Measurements from ENCODE around the gene C8A.

The C8A gene

DNA sequence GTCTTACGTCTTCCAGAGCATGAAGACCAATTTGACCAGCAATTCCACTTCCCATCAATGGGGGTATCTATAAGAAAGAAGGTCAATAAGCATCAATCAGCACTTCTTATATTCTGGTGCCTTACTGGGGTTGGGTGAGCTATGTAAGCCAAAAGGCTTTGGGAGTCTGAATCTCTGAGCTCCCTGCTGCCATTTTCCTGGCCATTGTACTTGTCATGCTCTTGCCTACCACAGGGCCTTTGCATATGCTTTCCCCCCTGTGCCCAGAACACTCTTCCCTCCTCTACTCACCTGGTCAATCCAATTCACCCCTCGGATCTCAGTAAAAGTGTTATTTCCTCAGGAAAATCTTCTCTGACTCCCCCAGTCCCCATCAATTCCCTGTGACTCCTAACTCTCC is 74.9 kb downstream of the C8A start:
- DNase-seq, result no peak

DNA sequence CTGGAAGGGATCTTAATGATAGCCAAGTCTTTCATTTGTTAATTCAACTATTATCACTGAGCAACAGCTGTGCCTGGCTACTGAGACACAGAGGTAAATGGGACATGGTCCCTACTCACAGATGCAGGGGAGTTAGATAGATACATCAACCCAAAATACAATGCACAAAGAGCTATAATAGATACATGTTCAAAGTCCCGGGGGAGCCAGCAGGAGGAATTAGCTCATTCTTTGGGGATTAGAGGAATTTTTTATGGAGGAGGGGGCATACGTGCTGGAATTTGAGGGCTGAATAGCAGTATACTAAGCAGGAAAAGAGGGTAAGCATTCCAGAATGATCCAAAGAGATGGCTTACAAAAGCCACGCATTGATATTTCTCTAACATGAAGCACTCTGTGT is 76.6 kb downstream of the C8A start:
- DNase-seq, result no peak

DNA sequence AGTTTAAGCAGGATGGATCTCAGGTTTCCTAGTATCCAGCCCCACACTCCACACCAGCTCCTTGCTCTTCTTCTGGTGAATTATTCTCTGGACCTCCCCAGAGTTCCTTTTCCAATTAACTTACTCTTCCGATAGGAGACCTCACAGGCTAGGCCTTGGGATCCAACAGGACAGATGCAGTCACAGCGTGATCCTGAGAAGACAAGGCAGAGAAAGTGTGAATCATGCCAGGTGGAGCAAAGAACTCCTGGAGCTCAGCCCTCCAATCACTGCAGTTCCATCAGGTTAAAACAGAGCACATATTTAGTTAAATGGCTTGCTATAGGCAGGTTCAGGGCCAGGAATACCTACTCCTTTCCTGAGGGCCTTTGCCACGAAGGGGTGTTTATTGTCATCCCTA is 77.1 kb downstream of the C8A start:
- no peak for DNase-seq

DNA sequence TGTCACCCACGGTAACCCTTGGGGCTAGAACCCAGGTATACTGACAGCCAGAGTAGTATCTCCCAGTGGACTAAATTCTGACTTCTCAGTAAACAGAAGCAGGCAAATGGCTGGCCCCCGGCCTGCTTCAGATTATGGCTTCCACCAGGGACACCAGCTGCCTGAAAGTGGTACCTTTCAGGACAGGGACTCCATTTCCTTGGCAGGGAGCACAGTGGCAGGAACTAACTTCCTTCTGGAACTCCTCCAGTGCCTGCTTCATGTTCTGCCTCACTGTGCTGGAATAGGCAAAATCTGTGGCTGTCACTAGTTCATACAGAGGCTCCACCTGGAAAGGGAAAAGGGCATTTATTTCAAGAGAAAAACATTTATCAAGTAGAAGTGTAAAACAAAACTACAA is 78.6 kb downstream of the C8A start:
- no peak for DNase-seq

DNA sequence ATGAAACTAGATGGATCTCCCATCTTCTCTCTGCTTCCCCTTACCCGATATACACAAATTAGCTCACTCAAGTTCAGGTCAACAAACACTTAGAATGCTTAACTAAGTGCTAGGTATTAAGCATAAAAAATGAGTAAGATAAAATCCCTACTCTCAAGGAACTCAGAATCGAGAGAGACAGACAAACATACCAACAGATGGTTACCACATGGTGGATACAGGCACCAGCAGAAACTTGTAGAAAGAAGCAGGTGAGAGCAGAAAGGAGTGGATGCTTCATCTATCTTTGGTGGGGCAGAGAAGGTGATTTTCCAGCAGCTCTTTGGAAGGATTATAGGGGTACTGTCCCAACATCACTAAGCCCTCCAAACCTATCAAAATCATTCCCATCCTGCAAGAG is 79.0 kb downstream of the C8A start:
- DNase-seq, result no peak

DNA sequence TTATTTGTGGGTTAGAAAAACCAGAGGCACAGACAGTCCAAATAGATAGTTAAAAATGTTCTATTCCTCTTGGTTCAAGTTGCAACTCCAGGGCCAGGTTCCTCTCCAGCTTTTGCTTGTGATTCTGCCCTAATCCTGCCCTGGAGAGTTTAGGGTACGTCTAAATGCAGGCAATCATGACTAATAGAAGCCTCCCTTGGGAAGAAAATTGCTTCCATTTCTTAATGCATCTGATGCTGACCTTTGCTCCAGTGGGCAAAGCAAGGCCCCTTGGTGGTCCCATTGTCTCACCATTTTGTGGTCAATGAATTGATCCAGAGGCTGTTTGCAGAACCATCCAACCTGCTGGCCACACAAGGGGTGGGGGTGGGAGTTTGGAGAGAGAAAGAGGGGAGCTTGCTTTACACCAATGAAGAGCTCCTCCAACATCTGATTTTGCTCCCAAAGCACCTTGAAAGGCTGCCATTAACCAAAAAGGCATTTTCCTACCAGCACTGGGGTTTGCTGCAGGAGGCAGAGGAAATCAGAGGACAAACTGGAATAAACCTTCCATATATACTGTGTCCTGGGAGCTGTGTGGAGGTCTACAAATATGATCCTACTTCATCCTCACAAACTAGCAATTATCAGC is 79.9 kb downstream of the C8A start:
- no peak for DNase-seq

DNA sequence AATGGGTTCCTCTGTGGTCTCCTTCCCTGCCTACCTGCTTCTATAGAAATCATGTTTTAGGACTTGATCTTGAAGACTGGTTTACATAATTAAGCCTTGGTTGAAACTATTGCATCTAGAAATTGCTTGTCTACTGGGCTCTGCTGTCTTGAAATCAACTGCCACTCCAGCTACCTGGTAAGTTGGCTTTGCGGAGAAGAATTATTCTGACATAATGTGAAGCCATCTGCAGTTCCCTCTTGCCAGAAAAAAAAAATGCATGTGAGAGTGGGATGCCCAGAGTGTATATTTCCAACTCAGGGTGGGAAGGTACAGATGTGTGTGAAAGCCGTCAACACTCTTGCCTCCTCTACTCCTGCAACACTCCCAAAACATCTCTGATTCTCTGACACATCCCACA is 84.0 kb downstream of the C8A start:
- DNase-seq, result no peak

DNA sequence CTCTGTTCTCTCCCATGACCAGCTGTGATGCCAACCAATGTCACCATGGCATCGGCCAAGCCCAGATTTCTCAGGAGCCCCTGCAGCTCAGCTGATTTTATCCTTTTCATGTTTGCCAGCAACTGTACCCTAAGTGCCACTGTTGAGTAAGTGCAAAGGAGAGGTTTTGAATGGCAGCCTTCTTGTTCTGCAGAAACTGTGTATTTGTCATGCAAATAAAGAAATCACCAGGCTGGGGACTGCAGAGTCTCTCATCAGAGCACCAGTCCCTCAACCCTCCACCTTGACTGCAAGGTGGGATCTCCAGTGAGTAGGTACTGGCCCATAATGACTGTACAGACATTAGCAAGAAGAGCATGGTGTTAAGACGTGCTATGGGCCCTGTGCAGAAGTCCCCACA is 84.6 kb downstream of the C8A start:
- DNase-seq, result no peak

DNA sequence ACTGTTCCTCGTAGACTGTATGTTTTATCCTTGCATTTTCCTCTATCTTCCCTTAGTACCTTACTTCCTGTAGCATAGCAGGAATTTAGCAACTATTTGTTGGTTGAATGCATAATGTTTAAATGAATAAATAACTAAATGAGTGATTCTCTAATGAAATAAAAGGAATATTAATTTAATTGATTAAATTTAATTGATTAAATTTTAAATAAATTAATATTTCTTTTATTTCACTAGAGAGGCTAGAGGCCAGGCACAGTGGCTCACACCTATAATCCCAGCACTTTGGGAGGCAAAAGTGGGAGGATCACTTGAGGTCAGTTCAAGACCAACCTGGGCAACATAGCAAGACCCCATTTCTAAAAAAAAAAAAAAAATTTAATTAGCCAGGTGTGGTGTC is 85.4 kb downstream of the C8A start:
- no peak for DNase-seq

DNA sequence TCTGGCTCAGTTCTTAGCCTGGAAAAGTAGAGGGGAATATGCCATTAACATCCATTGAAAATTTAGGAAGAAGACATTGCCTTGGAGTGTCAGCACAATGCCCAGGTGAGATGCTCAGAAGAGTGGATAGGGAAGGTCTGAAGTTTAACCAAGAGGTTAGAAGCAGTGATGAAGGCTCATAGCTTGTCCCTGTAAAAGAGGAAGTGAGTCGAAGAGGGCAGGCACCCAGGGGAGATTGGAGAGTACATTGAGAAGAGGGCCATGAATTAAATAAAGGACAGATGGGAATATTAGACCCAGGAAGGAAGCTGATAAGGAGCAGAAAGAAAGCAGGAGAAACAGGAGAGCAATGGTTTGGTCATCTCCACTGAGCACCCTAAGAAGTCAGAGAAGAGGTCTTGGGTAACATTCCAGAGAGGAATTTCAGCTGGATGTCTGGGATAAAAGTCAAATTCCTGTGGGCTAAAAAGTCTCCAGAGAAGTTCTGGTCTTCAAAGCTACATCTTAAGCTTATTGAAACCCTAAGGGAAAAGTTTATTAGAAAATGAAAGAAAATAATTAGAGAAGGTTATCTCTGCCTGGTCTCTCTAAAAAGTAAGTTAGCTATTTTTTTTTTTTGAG is 93.9 kb downstream of the C8A start:
- no peak for DNase-seq

DNA sequence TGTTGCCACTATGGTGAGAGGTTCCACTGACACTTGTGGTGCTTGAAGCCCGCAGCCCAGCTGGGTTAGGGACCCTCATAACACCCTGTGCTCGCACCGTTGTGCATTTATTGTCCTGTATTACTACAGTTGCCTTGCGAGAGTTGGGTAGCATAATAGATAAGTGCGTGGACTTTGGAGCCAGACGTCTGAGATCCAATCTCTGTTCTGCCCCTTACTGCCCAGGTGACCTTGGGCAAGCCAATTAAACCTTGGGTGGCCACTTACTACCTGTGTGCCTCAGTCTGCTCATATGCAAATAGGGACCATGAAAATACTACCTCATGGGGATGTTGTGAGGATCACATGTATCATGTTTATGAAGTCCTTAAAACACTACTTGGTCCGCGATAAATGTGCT is 97.9 kb downstream of the C8A start:
- no peak for DNase-seq

DNA sequence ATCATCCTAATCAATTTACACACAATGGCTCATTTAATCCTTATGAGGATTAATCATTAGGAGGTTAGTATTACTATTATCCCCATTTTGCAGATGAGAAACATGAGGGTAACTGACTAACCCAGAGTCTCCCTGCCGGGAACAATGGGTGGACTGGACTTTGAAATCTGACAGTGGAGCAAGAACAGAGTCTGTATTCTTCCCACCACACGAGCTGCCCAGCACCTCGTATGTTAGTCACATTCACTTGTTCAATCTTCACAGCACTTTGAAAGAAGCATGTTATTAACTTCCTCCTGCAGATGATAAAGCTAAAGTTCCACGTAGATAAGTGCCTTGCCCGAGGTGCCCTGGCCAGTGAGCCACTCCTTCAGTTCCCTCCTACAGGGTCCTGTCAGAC is 98.8 kb downstream of the C8A start:
- no peak for DNase-seq

DNA sequence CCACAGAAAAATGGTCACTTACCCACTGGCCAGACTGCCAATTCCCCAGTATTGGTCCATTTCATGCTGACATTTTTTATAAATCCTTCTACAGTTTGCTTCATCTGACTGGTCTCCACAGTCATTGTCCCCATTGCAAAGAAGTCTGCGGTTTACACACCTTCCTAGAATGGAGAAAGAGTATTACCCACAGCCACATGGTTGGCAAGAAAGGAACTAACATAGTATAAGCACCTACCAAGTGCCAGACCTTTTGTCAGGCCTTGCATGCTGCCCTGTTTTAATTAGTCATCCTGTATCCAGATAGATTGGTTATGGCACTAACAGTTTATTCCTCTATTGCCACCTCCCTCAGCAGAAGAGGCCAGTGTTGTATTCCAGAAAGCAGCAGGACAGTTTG is 100.1 kb downstream of the C8A start:
- DNase-seq, result no peak

DNA sequence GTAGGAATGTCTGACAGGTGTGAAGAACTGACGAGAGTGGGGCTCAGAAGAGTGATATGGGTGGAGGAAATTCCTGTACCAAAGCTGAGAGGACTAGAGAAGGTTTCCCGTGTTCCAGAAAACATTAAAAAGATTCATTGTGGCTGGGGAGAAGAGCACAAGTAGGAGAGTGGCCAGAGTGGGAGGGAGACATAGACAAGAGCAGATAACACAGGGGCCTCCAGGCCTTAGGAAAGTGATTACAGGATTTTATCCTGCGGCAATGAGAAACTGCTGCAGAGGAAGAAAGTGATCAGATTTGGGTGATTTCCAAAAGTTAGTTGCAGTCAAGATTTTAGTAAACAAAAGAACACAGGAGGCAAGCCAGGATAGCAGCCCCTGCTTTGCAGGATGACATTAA is 103.3 kb downstream of the C8A start:
- DNase-seq, result no peak

DNA sequence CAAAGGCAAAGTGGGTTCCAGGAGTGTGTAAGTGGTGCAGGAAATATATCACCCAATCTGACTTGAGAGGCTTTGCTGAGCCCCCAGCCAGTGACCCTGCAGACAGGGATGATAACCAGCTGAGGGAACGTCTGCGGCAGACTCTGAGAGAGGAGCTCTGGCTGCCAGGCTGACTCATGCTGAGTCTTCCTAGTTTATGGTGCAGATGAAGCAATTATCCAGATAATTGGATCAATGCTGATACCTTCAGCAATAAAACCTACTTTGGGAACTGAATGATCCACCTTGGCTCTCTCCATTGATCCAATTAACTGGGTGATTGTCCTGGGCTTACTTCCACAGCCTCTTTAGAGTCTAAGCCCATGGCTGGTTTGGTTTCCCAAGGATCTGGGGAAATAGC is 103.9 kb downstream of the C8A start:
- DNase-seq, result no peak

DNA sequence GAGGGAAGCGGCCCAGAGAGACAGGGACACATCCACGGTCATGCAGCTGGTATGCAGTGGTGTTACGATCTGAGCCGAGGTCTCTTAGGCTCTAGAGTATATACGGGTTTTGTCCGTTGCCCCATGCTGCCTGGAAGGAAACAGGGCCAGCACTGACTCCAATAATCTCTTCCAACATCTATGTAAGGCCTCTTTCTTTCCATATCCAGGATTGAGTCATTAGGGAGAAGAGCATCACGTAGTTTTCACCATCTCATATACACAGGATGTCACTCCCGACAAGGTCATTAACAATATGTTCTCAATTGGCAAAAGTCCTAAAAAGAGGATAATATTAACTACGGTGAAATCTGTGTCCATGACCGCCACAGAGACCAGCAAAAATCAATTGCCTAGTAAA is 106.8 kb downstream of the C8A start:
- no peak for DNase-seq

DNA sequence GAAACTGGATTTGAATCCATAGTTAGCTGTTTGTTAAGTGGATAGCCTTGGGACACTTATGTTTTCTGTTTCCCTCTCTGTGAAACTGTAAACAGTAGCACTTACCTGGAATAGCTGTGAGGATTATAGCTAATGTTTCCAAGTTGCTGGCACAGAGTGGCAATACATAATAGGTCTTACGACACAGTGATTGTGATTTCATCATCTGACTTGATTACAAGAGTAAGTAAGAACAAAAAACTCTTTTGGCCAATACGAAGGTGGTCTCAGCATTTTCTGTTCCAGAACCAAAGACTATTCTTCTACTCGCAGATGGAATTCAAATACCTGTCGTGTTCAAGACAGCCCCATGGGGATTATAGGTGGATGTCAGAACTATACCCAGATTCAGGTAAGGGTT is 109.1 kb downstream of the C8A start:
- DNase-seq, result no peak

DNA sequence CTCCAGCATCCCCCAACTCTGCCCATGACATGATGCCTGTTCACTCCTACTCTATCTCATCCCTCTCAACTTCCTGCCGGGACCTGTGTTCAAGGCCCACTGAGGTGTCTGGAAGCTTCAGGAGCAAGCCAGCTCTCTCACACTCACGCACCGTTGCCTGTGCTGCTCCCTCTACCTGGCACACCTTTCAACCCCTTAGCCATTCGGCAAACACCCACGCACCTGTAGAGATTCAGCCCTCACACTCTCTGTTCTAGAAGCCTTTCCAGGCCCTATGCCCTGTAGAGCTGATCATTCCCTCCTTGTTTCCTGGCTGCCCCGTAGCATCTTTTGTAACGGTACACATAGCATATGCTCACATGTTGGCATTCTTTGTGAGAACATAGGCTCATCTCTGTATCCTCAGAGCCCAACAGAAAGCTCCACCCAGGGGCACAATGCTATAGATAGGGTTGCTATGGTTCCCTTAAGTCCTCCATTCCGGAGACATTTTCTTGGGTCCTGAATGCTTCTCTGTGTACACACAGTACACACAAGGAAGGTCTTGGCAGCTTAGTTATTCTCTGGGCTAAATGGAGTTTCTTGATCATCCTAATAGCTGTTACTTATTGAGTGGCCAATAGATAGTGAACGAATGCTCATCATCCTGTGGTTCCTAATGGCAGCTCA is 109.9 kb downstream of the C8A start:
- no peak for DNase-seq

DNA sequence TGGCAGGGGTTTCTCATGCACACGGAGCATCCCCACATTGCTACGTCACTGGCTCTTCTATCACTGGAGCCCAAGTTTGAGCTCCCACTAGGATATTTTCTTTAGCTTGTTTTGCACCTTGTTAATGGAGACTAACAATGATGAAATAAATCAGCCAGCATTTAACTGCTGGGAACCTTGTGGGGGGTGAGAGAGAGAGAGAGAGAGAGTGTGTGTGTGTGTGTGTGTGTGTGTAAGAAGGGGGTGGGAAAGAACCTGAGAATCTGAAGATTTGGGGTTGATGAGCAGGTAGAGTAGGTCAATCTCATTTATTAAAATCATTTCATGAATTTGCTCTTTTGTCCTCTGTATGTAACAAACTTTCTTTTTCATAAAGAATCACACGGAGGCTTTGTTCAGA is 110.6 kb downstream of the C8A start:
- DNase-seq, result no peak

DNA sequence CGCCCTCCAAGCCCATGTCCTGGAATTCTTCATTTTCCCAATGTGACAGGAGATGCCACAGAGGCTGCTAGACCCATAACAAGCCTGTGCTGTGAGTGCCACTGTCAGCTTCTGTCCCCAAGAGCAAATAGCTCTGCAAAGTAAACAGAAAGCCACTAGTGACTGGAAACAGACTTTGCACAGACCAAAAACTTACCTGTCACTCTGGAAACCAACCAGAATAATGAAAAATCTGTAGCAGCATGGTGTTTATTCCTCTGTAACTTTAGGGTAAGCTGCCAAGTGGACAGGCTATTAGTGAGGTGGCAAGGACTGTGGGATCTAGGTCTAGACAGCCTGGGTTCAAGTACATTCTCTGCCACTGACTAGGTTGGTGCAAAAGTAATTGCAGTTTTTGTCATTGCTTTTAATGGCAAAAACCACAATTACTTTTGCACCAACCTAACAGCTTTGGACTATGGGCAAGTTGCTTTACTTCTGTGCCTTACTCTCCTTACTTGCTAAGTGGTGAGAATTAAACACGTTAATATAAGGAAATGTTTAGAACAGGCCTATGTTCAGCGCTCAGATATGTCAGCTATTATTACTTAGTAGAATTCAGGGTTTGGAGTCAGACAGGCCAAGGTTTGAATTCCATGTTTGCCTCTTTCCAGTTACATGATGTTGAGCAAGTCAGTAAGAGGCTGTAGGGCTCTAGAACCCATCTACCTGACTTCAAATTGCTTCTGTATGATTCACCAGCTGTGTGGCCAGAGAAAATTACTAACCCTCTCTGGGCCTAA is 111.5 kb downstream of the C8A start, which contains the start of gene C8B:
C8B (minus strand) TSS at position 100 of the 782 bp plus-strand sequence; CDS start at position 33, 67 bp downstream.
- no peak for DNase-seq

DNA sequence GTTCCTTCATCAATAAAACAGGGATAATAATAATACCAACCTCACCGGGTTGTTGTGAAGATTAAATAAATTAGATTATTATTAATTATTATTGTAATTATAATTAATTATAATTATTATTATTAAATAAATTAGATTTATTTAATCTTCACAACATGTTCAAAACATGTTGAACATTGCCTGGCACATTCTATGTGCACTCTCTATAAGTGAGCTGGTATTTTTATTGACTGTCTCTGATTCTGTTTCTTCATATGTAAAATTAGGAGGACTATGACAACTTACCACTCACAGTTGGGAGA is 112.1 kb downstream of the C8A start:
- no peak for DNase-seq

DNA sequence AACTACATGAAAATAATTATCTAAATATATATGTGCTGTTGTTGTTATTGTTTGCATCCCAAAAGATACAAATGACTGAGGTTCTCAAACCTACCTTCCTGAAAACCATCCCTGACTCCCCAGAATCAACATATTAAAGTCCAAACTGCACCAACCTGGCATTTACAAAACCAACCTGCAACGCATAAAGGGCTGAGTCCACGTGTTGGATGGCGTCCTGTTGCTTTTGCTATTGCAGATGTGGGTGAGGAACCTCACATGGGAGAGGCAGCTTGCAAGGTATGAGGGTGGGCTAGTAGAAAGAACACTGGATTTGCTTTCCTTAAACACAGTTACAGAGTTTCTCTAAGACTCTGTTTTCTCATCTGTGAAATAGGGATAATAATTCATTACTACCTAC is 112.8 kb downstream of the C8A start:
- no peak for DNase-seq
